ENCODE data around the gene DACT2.

- TF ChIP-seq POLR2A (IDR thresholded peaks at IDR 0.05): no peak
- no peak for TF ChIP-seq CTCF (IDR thresholded peaks at IDR 0.05)
Measured at GRCh38 chr6:168264593-168265335, 54.8 kb downstream of the DACT2 start.

Measured in thyroid gland (tissue), 4 donors.